H9 (cell line): ENCODE measurements around the gene ZNF235. TPM values are rescaled to one million over a fixed set of nuclear protein-coding genes. Genes with fewer than 3 reads are reported as not detected.

Source experiments
- DNase-seq: peaks from one replicate; pipeline ENCODE4 v3.0.0-alpha.2; 2017
- H2AFZ ChIP-seq: one replicate; pipeline ENCODE4 v1.6.1; 2013; ENCODE audit warnings: mild to moderate bottlenecking, low read length, control low read depth, moderate library complexity
- H2AK5ac ChIP-seq: 2 replicates; pipeline ENCODE4 v1.6.1; 2013; ENCODE audit warnings: low read length, control low read depth, mixed read lengths; ENCODE audit not compliant: insufficient read length
- H2BK120ac ChIP-seq: one replicate; pipeline ENCODE4 v1.6.1; 2013; ENCODE audit warnings: low read depth, mild to moderate bottlenecking, low read length, control low read depth, inconsistent platforms; ENCODE audit not compliant: poor library complexity, severe bottlenecking
- H2BK12ac ChIP-seq: 2 replicates; pipeline ENCODE4 v1.6.1; 2013; ENCODE audit warnings: low read length, control low read depth, mixed read lengths, low read depth; ENCODE audit not compliant: insufficient read length
- H2BK15ac ChIP-seq: 2 replicates; pipeline ENCODE4 v1.6.1; 2013; ENCODE audit warnings: low read depth, low read length, control low read depth
- H2BK20ac ChIP-seq: one replicate; pipeline ENCODE4 v1.6.1; 2013; ENCODE audit warnings: low read depth, mild to moderate bottlenecking, low read length, control low read depth, inconsistent platforms; ENCODE audit not compliant: poor library complexity, severe bottlenecking
- H2BK5ac ChIP-seq: 2 replicates; pipeline ENCODE4 v1.6.1; 2013; ENCODE audit warnings: low read length, control low read depth, mixed read lengths; ENCODE audit not compliant: insufficient read length
- H3K14ac ChIP-seq: 2 replicates; pipeline ENCODE4 v1.6.1; 2013; ENCODE audit warnings: low read length, control low read depth; ENCODE audit not compliant: insufficient read depth
- H3K18ac ChIP-seq: 2 replicates; pipeline ENCODE4 v1.6.1; 2013; ENCODE audit warnings: low read depth, mild to moderate bottlenecking, mixed read lengths, low read length, control low read depth; ENCODE audit not compliant: insufficient read length
- H3K23ac ChIP-seq: 2 replicates; pipeline ENCODE4 v1.6.1; 2013; ENCODE audit warnings: low read length, control low read depth, mixed read lengths, low read depth; ENCODE audit not compliant: insufficient read length
- H3K23me2 ChIP-seq: 2 replicates; pipeline ENCODE4 v1.6.1; 2013; ENCODE audit warnings: low read depth, mild to moderate bottlenecking, mixed read lengths, low read length, control low read depth; ENCODE audit not compliant: insufficient read length, poor library complexity, severe bottlenecking
- H3K27ac ChIP-seq: 2 replicates; pipeline ENCODE4 v1.5.1; 2013; ENCODE audit warnings: low read length, control low read depth, mixed read lengths, low read depth; ENCODE audit not compliant: insufficient read length
- H3K27me3 ChIP-seq: 2 replicates; pipeline ENCODE4 v1.6.1; 2013; ENCODE audit warnings: low read length, control low read depth, inconsistent platforms; ENCODE audit not compliant: insufficient read depth
- H3K4ac ChIP-seq: 2 replicates; pipeline ENCODE4 v1.6.1; 2013; ENCODE audit warnings: low read depth, mild to moderate bottlenecking, control low read depth, inconsistent platforms, low read length, moderate library complexity
- H3K4me1 ChIP-seq: 2 replicates; pipeline ENCODE4 v1.6.1; 2013; ENCODE audit warnings: low read length, control low read depth, inconsistent platforms; ENCODE audit not compliant: insufficient read depth
- H3K4me2 ChIP-seq: 2 replicates; pipeline ENCODE4 v1.6.1; 2013; ENCODE audit warnings: low read length, control low read depth, mixed read lengths; ENCODE audit not compliant: insufficient read length, insufficient read depth
- H3K56ac ChIP-seq: 2 replicates; pipeline ENCODE4 v1.6.1; 2013; ENCODE audit warnings: low read depth, mild to moderate bottlenecking, mixed read lengths, low read length, control low read depth; ENCODE audit not compliant: insufficient read length
- H3K79me1 ChIP-seq: 2 replicates; pipeline ENCODE4 v1.6.1; 2013; ENCODE audit warnings: low read depth, mild to moderate bottlenecking, moderate library complexity, low read length, control low read depth, inconsistent platforms; ENCODE audit not compliant: insufficient read depth, poor library complexity, severe bottlenecking
- H3K79me2 ChIP-seq: 2 replicates; pipeline ENCODE4 v1.6.1; 2013; ENCODE audit warnings: low read length, control low read depth, inconsistent platforms; ENCODE audit not compliant: insufficient read depth
- H3K9ac ChIP-seq: 2 replicates; pipeline ENCODE4 v1.6.1; 2013; ENCODE audit warnings: low read length, control low read depth, mixed read lengths; ENCODE audit not compliant: insufficient read length; ENCODE audit errors: extremely low read depth
- H3K9me3 ChIP-seq: one replicate; pipeline ENCODE4 v1.6.1; 2013; ENCODE audit warnings: low read depth, low read length, inconsistent platforms; ENCODE audit not compliant: control insufficient read depth
- H3T11ph ChIP-seq: one replicate; pipeline ENCODE4 v1.6.1; 2013; ENCODE audit warnings: mild to moderate bottlenecking, low read length, control low read depth, inconsistent platforms
- H4K20me1 ChIP-seq: one replicate; pipeline ENCODE4 v1.6.1; 2013; ENCODE audit not compliant: control insufficient read depth, insufficient read length, insufficient read depth
- H4K5ac ChIP-seq: 2 replicates; pipeline ENCODE4 v1.6.1; 2013; ENCODE audit warnings: low read depth, mild to moderate bottlenecking, mixed read lengths, low read length, control low read depth; ENCODE audit not compliant: insufficient read length
- H4K8ac ChIP-seq: replicated peaks from 2 replicates; pipeline ENCODE4 v1.6.1; 2013; ENCODE audit warnings: low read length, control low read depth, mixed read lengths, low read depth; ENCODE audit not compliant: insufficient read length
- H4K91ac ChIP-seq: 2 replicates; pipeline ENCODE4 v1.6.1; 2013; ENCODE audit warnings: low read depth, mild to moderate bottlenecking, moderate library complexity, mixed read lengths, low read length, control low read depth; ENCODE audit not compliant: insufficient read length
- H3K27ac Mint-ChIP-seq, 3 experiments: 2 replicates in 2 of 3; 3 replicates in 1 of 3; pipeline ENCODE4 v1.8.0; 2020 to 2021; ENCODE audit warnings: mixed read lengths in 3 of 3, mild to moderate bottlenecking in 1 of 3, moderate library complexity in 1 of 3
- H3K27me3 Mint-ChIP-seq: 2 replicates; pipeline ENCODE4 v1.8.0; 2021; ENCODE audit warnings: low read depth, mild to moderate bottlenecking, moderate library complexity, mixed read lengths
- H3K36me3 Mint-ChIP-seq, 3 experiments: 2 replicates in 2 of 3; 3 replicates in 1 of 3; pipeline ENCODE4 v1.8.0; 2020 to 2021; ENCODE audit warnings: low read depth in 3 of 3, mixed read lengths in 3 of 3; ENCODE audit not compliant: insufficient read depth in 1 of 3
- H3K4me1 Mint-ChIP-seq, 2 experiments: 2 replicates each; pipeline ENCODE4 v1.8.0; 2020; ENCODE audit warnings: mixed read lengths in 2 of 2
- H3K4me3 Mint-ChIP-seq, 2 experiments: 2 replicates in 1 of 2; 3 replicates in 1 of 2; pipeline ENCODE4 v1.8.0; 2020 to 2021; ENCODE audit warnings: mild to moderate bottlenecking in 2 of 2, mixed read lengths in 2 of 2, moderate library complexity in 1 of 2
- H3K9me3 Mint-ChIP-seq, 2 experiments: 2 replicates in 1 of 2; 3 replicates in 1 of 2; pipeline ENCODE4 v1.8.0; 2020; ENCODE audit warnings: mild to moderate bottlenecking in 2 of 2, mixed read lengths in 2 of 2, moderate library complexity in 1 of 2
- CTCF ChIP-seq: fragments of 200-600 bp; sonication (generic); conservative IDR thresholded peaks from 3 replicates; pipeline ENCODE4 v1.8.0; 2021; ENCODE audit warnings: antibody characterized with exemption, mild to moderate bottlenecking
- total RNA-seq: library from RNA; stranded (reverse); gene quantifications from 2 replicates; pipeline ENCODE4 v1.2.1, GENCODE V29; 2021

ZNF235 gene
- total RNA-seq, 1 experiment from 2014 or later, result 6.6 TPM

- H3K36me3 Mint-ChIP-seq, result peaks cover 10 to 30% (median 25%) of the 10 kb centered on the region in 3 experiments; a peak in 6 of 7 replicates
- Histone ChIP-seq H3K4me1 (no peaks in the 10 kb centered on the region), H3K4me2 (no peak overlapping the region), H3K56ac (no peak overlapping the region), H3K9ac (no peak overlapping the region), H3K14ac (no peak overlapping the region), H4K20me1 (no peaks in the 10 kb centered on the region), H2AFZ (no peak overlapping the region), H4K8ac (no peak overlapping the region), H2BK12ac (no peak overlapping the region), H3K79me2 (no peaks in the 10 kb centered on the region), H3K9me3 (peaks cover 5% of the 10 kb centered on the region), H3K23ac (no peak overlapping the region), H3K23me2 (peaks cover 8% of the 10 kb centered on the region), H4K5ac (no peak overlapping the region), H2BK5ac (no peak overlapping the region), H2AK5ac (no peak overlapping the region), H3K27me3 (no peaks in the 10 kb centered on the region), H3T11ph (no peak overlapping the region), H3K27ac (no peak overlapping the region), H3K4ac (no peak overlapping the region), H3K79me1 (no peaks in the 10 kb centered on the region), H2BK15ac (no peak overlapping the region), H2BK120ac (no peak overlapping the region), H3K18ac (no peak overlapping the region), H2BK20ac (no peak overlapping the region), H4K91ac (no peak overlapping the region)
- no peak overlapping the region for H3K27ac Mint-ChIP-seq
- no peak for TF ChIP-seq CTCF
- H3K9me3 Mint-ChIP-seq, result peaks cover 74 to 80% of the 10 kb centered on the region in 2 experiments
- peaks cover 7 to 8% of the 10 kb centered on the region in 2 experiments for H3K4me1 Mint-ChIP-seq
- DNase-seq, result no peak
- no peak overlapping the region for H3K4me3 Mint-ChIP-seq
- peaks cover under 1% of the 10 kb centered on the region; the same call in 1 of the 2 replicates for H3K27me3 Mint-ChIP-seq
Measured at GRCh38 chr19:44255705-44256411, 49.0 kb downstream of the ZNF235 start.
